PFSK-1 (cell line): ENCODE data around the gene CYP3A5.

ENCODE experiments used
- FOXP2 ChIP-seq: optimal IDR thresholded peaks from 2 replicates; pipeline ENCODE3; 2011; ENCODE audit warnings: borderline replicate concordance, control low read depth, inconsistent platforms; ENCODE audit not compliant: insufficient read depth; ENCODE audit errors: extremely low read length, extremely low read depth
- POLR2AphosphoS5 ChIP-seq: IDR thresholded peaks from 2 replicates; pipeline ENCODE4 v1.6.1; 2012; ENCODE audit warnings: low read depth, mild to moderate bottlenecking, control low read depth, low read length, moderate library complexity
- REST ChIP-seq, 2 experiments: IDR thresholded peaks; 2 replicates each; pipeline versions ENCODE4 v1.6.1 to v1.8.0; 2011 to 2012; ENCODE audit warnings: low read depth in 2 of 2, low read length in 2 of 2, control low read depth in 1 of 2, inconsistent platforms in 1 of 2, mild to moderate bottlenecking in 1 of 2, moderate library complexity in 1 of 2; ENCODE audit not compliant: insufficient read depth in 1 of 2
- SIN3A ChIP-seq: IDR thresholded peaks from 2 replicates; pipeline ENCODE4 v1.6.1; 2012; ENCODE audit warnings: mild to moderate bottlenecking, low read length, moderate library complexity, borderline replicate concordance; ENCODE audit not compliant: insufficient read depth
- TAF1 ChIP-seq: IDR thresholded peaks from 2 replicates; pipeline ENCODE4 v1.6.1; 2012; ENCODE audit warnings: low read length, control low read depth, borderline replicate concordance; ENCODE audit not compliant: insufficient read depth

The CYP3A5 gene

GRCh38 chr7:99639267-99639666 lies 40.5 kb downstream of the CYP3A5 start:
- TF ChIP-seq SIN3A, result no peak
- no peak for TF ChIP-seq REST (IDR thresholded peaks at IDR 0.05; ENCODE audit: insufficient read depth in 1 of 2, low read depth in 2 of 2, low read length in 2 of 2)
- TF ChIP-seq TAF1, result no peak
- TF ChIP-seq POLR2AphosphoS5, result no peak
- TF ChIP-seq FOXP2, result no peak

GRCh38 chr7:99638731-99639130 lies 41.1 kb downstream of the CYP3A5 start:
- no peak for TF ChIP-seq FOXP2

- TF ChIP-seq POLR2AphosphoS5, result no peak
- TF ChIP-seq REST (IDR thresholded peaks at IDR 0.05; ENCODE audit: insufficient read depth in 1 of 2, low read depth in 2 of 2, low read length in 2 of 2), result no peak
- TF ChIP-seq TAF1, result no peak
- no peak for TF ChIP-seq SIN3A
- no peak for TF ChIP-seq FOXP2
These were observed 48.3 kb downstream of the CYP3A5 start for GRCh38 chr7:99631295-99632109.

GRCh38 chr7:99629643-99630042 lies 50.2 kb downstream of the CYP3A5 start:
- TF ChIP-seq FOXP2, result no peak
- no peak for TF ChIP-seq REST (IDR thresholded peaks at IDR 0.05; ENCODE audit: insufficient read depth in 1 of 2, low read depth in 2 of 2, low read length in 2 of 2)
- TF ChIP-seq TAF1, result no peak
- TF ChIP-seq SIN3A, result no peak
- TF ChIP-seq POLR2AphosphoS5, result no peak

- TF ChIP-seq POLR2AphosphoS5 (no peak), SIN3A (no peak), TAF1 (no peak), FOXP2 (no peak), REST (IDR thresholded peaks at IDR 0.05; ENCODE audit: insufficient read depth in 1 of 2, low read depth in 2 of 2, low read length in 2 of 2) (no peak)
These were observed 51.0 kb downstream of the CYP3A5 start for GRCh38 chr7:99628471-99629465.
